ENCODE measurements around the gene IFNA7. TPM values are rescaled to one million over a fixed set of nuclear protein-coding genes. Genes with fewer than 3 reads are reported as not detected.

Gene IFNA7
- polyA plus RNA-seq, 1 of the 3 experiments (the other 2 are of a cell fraction) = not detected

DNA sequence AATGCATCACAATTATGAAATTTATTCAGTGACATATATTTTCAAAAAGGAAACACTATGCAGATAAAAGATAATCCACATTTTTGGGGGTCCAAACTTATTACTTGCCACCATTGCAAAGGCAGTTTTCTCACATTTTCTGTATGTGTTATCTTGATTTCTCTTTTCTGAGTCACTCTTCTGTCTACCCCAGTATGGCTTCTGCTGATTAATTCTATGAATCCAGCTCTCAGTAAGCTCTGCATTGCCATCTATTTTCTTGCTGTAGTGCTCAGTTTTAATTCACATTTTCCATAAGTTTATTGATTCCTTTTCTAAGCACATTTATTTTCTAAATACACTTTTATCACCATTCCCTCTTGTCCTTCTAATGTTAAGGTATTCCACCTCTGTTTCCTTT, 3.2 kb upstream of the IFNA7 start:
- Histone ChIP-seq H3K27me3 (ENCODE audit: insufficient read depth) (no peaks in the 10 kb centered on the region), H3K79me2 (ENCODE audit: insufficient read depth) (no peaks in the 10 kb centered on the region), H3F3A (replicated peaks; ENCODE audit: insufficient read depth) (no peaks in the 10 kb centered on the region), H3K4me1 (ENCODE audit: control insufficient read depth in 1 of 2, insufficient read depth in 2 of 2, low read depth in 1 of 2, low read length in 1 of 2) (no peaks in the 10 kb centered on the region), H3K9ac (no peak overlapping the region), H3K9me2 (no peaks in the 10 kb centered on the region), H3K4me3 (ENCODE audit: low read depth in 2 of 2, low read length in 1 of 2) (no peak overlapping the region), H3K27ac (ENCODE audit: low read depth in 2 of 2, low read length in 1 of 2) (no peak overlapping the region), H3K9me3 (no peaks in the 10 kb centered on the region), H3K36me3 (replicated peaks in 1 of 2; ENCODE audit: control insufficient read depth in 1 of 2, insufficient read depth in 2 of 2, low read length in 1 of 2) (no peaks in the 10 kb centered on the region), H3K4me2 (no peak overlapping the region), H2AFZ (ENCODE audit: low read depth) (no peak overlapping the region), H4K20me1 (ENCODE audit: insufficient read depth) (no peaks in the 10 kb centered on the region)
- DNase-seq = no peak
- ChIA-PET POLR2A (no interaction called here), CTCF (no interaction called here)
- TF ChIP-seq, protein P1, sequence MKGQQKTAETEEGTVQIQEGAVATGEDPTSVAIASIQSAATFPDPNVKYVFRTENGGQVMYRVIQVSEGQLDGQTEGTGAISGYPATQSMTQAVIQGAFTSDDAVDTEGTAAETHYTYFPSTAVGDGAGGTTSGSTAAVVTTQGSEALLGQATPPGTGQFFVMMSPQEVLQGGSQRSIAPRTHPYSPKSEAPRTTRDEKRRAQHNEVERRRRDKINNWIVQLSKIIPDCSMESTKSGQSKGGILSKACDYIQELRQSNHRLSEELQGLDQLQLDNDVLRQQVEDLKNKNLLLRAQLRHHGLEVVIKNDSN (IDR thresholded peaks at IDR 0.05; ENCODE audit: borderline replicate concordance, low read depth) = no peak
- TF ChIP-seq RCOR1 (IDR thresholded peaks at IDR 0.05; ENCODE audit: low read length) (no peak), REST (IDR thresholded peaks at IDR 0.05; ENCODE audit: low read depth, low read length) (no peak), JUND (IDR thresholded peaks at IDR 0.05) (no peak), FOSL2 (IDR thresholded peaks at IDR 0.05; ENCODE audit: borderline replicate concordance, low read depth) (no peak), SMC3 (IDR thresholded peaks at IDR 0.05; ENCODE audit: low read depth, low read length) (no peak), TAF1 (IDR thresholded peaks at IDR 0.05; ENCODE audit: borderline replicate concordance, low read depth, low read length) (no peak), RXRA (IDR thresholded peaks at IDR 0.05; ENCODE audit: borderline replicate concordance, low read depth) (no peak), IRF3 (IDR thresholded peaks at IDR 0.05; ENCODE audit: low read depth, low read length) (no peak), GABPA (IDR thresholded peaks at IDR 0.05; ENCODE audit: low read depth) (no peak), RFX5 (IDR thresholded peaks at IDR 0.05; ENCODE audit: low read length) (no peak), ELF1 (IDR thresholded peaks at IDR 0.05) (no peak), EP300 (IDR thresholded peaks at IDR 0.05; ENCODE audit: borderline replicate concordance in 1 of 2, low read depth in 1 of 2, low read length in 1 of 2) (no peak), CTCF (IDR thresholded peaks at IDR 0.05) (no peak), CHD2 (IDR thresholded peaks at IDR 0.05; ENCODE audit: low read length, partially characterized antibody) (no peak)
- TF ChIP-seq, protein P2, sequence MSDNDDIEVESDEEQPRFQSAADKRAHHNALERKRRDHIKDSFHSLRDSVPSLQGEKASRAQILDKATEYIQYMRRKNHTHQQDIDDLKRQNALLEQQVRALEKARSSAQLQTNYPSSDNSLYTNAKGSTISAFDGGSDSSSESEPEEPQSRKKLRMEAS (IDR thresholded peaks at IDR 0.05; ENCODE audit: low read depth) = no peak
- TF ChIP-seq, protein P3, sequence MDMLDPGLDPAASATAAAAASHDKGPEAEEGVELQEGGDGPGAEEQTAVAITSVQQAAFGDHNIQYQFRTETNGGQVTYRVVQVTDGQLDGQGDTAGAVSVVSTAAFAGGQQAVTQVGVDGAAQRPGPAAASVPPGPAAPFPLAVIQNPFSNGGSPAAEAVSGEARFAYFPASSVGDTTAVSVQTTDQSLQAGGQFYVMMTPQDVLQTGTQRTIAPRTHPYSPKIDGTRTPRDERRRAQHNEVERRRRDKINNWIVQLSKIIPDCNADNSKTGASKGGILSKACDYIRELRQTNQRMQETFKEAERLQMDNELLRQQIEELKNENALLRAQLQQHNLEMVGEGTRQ (IDR thresholded peaks at IDR 0.05; ENCODE audit: borderline replicate concordance, low read depth, low read length) = no peak
